GM21381 (cell line): ENCODE data around the gene DNER.
"Not testable (repeated sequence)": the region's sequence is repeated elsewhere in the genome, so short reads cannot be mapped to it uniquely, and the experiment has no call there.

Experiments
- ATAC-seq: cut with Tn5 transposase; IDR thresholded peaks from one replicate; pipeline ENCODE4 v1.9.1; 2021; ENCODE audit warnings: mild to moderate bottlenecking, moderate library complexity; ENCODE audit not compliant: unreplicated experiment

The DNER gene

DNA sequence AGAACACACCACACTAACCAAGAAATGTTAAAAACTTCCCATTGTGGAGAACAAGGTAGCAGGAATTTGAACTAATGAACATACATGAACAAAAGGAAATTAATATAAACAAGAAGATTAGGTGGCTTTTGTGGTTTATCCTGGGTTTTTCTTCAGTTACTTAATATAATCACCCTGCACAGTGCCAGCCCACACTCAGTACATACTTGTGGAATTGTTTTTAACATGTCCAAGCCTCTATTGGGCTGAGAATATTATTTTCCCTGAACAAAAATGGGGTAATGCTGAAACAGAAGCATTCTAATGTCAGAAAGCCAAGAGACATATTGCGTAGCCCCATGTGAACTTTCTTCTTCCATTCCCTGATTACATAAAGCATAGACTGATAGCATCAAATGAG, 202.8 kb downstream of the DNER start:
- no peak for ATAC-seq

DNA sequence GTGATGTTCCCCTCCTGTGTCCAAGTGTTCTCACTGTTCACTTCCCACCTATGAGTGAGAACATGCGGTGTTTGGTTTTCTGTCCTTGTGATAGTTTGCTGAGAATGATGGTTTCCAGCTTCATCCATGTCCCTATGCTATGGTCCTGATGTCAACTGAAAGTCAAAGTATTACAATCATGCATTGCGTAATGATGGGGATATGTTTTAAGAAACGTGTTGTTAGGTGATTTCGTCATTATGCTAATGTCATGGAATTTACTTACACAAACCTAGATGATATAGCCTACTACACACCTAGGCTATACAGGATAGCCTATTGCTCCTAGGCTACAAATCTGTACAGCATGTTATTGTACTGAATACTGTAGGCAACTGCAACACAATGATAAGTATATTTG, 207.7 kb downstream of the DNER start:
- ATAC-seq: not testable (repeated sequence)

DNA sequence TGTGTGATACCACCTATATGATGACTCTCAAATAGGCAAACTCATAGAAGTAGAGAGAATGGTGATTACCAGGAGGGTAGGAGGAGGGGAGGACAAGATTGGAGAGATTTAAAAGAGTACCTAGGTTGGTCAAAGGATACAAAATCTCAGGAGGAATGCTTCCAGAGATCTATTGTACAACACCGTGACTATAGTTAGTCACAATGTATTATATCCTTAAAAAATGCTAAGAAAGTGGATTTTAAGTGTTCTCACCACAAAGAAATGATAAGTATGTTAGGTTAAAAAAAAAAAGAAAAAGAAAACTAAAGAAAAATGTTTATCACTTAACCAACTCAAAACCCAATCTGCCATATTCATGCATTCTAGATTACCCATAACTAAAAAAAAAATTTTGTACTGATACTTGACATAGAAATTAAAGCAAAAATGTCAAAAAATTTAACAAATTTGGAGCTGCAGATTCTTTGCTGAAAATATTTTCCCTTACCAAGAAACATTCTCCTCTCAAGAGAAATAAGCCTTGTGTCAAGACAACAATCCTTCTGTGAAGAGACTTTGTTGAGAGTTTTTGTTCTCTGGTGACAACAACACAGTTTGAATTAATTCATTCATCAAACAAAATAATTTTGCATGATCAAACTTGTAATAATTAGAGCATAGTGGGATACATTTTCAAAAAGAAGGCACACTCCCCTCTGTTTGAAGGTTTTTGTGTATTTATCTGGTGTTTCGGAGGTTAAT, 213.1 kb downstream of the DNER start:
- ATAC-seq: no peak

DNA sequence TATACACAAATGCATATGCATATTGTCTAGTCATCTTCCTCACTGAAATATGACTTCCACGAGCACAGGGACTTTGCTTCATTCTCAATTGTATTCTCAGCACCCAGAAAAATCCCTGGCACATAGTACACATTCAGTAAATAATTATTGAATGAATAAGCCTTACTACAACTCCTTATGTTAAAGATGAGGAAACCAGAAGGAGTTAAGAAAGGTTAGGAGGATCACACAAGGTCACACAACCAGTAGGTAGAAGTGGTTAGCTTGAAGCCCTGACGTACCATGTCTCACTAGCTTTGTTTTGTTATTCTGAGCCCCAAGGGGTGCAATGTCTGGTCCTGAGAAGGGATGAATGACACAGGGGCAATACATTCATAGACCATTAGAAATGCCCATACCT, 222.3 kb downstream of the DNER start:
- ATAC-seq: no peak

DNA sequence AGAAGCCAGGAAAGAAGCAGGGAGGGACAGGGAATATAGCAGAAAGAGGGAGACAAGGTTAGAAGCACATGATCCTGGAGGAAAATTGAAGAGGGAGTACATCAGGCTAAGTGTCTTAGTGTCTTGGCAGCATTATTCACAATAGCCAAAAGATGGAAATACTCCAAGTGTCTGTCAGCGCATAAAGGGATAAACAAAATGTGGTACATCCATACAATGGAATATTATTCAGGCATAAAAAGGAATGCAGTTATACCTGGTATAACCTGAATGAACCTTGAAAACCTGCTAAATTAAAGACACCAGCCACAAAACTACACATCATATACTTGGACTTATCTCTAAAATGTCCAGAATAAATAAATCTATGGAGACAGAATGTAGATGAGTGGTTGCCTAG, 224.2 kb downstream of the DNER start:
- ATAC-seq: no peak

DNA sequence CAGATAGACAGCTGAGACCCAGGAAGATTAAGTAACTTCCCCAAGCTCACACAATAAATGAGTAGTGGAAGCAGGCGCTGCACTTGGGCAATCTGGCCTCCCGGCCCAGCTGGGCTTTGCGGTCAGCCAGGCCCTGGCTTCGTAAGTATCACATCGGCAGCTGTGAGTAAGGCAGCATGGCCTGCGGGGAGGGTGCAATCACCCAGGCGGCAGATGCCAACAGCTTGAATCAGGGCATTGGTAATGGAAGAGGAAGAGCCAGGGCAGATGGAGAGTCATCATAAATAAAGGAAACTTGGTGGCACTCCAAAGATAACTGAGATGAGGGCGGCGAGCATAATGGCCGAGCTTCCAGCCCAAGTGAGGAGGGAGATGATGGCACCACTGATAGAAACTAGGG, 225.3 kb downstream of the DNER start:
- ATAC-seq: no peak

DNA sequence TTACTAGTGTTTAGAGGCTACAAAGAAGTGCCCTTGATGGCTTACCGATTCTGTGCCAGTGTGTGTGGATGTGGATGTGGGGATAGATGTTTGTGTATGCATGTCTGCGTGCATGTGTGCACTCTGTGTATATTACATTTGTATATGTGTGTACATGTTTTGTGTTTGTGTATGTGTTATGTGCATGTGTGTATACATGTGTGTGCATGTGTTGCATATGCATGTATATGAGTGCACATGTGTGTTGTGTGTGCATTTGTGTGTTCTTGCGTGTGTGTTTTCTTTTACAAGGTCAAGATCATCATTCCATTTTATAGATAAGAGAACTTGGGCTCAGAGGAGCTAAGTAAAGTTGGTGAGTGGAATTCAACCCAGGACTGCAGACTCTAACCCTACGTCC, 226.1 kb downstream of the DNER start:
- ATAC-seq: no peak

DNA sequence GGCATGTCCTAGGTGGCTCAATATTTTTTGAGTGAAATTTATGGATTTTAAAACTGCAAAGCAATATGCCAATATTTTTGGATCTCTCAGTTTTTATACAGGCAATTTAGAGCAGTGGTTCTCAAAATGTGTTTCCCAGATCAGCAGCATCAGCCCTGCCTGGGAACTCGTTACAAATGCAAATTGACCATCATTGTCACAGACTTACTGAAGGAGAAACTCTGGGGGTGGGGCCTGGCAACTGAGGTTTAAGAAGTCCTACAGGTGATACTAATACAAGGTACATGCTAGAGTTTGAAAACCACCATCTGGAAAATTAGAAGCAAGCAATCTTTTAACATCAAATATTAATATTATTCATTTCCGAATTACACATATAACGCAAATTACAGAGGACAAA, 227.7 kb downstream of the DNER start:
- no peak for ATAC-seq

DNA sequence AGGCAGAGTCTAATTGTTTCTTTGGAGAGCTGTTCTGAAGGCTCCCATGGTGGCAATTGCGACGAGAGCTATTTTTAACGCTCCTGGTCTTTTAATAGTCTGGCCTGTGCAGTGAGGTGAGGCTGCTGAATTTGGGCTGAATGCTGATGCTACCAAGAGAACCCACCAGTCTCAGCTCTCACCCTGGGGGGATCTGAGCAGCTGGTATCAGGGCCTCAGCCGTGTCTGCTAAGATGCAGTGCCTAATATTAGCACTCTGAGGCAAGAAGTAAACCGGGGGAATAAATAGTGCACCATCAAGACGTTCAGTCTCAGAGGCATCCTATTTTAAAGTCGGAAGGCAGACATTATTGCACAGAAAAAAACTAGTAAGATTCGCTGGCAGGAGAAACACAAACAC, 228.5 kb downstream of the DNER start:
- ATAC-seq: no peak

DNA sequence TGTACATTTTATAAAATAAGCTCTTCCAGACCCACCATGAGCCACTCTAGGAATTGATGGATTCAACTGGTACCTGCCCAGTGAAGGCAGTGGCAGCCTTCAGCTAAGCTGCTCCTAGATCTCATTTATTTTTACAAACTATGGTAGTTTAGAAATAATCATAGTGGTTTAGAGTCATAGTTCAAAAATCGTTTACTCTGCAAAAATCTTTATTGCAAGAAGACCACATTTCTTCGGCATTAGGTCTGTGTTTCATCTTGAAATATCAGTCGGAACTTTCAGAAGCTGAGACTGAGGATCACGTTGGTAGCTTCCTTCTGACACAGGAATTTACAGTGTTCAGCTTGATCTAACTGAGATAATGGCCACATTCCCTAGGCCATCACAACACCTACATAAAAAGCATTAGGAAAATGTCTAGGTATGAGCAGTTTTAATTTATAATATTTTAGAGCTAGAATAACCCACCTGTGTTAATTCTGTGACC, 237.0 kb downstream of the DNER start:
- ATAC-seq: no peak

DNA sequence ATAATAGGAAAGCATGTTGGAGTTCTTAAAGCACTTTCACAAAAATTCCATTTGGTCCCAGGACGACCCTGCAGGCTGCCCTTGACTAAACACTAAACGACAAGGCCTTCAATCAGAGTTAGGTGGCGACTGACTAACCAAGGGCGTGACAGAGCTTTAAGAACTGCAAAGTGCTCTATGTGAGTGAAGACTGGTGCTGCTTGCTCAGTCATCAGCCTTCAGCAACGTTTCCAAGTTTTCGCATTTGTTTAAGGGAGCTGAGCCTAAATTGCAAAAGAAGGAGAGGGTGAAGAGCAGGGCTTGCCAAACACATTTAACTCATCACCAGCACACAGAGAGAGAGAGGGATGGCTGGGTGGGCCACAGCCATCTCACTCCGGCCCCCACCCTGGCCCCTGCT, 238.6 kb downstream of the DNER start:
- no peak for ATAC-seq

DNA sequence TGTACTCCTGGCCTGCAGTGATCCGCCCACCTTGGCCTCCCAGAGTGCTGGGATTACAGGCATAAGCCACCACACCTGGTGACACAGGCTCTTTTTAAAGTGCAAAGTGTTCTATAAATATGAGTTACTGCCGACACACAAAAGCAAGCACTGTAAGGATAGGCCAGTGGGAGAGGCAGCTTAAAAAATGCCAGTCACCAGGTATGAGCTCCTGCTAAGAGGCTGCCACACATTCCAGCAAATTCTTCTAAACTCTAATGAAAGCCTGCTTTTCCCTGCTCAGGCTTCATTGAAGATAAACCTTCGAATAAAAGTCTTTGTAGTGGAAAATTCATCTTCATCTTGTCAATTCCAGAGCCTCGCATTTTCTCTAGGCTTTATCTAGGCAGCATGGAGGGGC, 240.2 kb downstream of the DNER start:
- ATAC-seq: no peak

DNA sequence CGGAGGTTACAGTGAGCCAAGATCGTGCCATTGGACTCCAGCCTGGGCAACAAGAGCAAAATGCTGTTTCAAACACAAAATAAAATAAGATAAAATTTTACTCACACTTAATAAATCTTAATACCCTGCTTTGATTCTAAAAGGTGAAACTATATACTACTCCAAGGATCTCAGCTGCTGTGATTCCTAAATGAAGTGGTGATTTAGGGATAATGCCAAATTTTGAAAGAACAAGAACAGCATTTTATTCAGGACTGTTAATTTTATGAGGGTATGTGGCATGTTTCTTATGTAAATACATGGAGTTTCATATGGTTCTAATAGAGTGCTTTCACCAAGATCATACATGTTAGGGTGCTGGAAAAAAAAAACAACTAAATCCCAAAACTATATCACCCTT, 243.6 kb downstream of the DNER start:
- no peak for ATAC-seq

DNA sequence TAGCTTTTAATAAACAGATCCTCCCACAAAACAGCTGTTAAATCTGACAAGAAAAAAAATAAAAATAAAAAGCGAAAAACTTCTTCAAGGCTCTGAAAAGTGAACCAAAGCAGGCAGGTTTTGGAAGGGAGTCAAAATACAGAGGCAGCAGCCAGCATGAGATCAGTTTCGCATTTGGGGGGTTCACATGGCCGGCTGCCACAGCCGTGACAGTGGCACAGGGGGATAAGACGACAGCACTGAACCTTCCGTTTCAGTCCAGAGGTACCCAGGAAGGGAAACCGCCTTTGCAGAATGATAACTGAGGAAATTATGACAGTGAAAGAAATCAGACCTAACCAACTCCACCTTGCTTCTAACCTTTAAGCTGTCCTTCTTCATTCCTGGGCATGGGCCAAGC, 246.6 kb downstream of the DNER start:
- no peak for ATAC-seq

DNA sequence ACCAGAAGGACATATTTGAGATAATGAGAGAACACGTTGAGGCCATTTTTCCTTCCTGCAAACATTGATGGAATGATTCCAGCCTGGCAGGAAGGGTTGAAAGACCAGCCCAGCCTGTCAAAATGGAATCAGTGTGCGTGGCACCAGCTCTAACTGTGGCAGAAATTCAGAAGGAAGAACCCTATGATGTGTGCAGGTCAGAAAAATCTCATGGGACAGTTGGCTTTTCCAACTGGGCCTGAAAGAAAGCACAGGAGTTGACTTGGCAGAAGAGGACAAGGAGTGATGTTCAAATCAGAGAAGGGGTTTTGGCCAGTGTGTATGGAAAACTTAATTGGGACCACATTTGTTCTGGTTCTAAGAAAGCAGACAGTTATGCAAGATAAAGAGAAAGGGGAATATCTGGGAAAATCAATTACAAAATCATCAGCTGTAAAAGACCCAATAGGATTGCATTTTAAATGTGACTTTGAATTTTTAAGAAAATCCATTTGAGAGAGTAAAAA, 250.5 kb downstream of the DNER start:
- no peak for ATAC-seq

DNA sequence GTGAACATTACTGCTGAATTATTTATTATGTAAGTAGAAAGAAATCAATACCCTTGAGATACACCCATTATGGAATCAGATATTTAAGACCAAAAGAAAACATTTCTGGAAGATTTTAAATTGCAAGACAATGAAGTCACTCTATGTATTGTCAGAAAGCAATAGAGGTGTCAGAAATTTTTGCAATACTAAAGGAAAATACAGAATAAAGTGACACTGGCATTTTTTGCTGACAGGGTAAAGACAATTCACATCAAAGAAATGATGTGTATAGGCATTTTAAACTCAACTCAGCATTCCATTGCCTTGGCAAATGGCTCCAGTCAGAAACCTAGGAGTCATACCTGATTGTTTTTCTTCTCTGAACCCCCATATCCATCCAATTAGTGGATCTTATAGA, 252.2 kb downstream of the DNER start:
- ATAC-seq: no peak

DNA sequence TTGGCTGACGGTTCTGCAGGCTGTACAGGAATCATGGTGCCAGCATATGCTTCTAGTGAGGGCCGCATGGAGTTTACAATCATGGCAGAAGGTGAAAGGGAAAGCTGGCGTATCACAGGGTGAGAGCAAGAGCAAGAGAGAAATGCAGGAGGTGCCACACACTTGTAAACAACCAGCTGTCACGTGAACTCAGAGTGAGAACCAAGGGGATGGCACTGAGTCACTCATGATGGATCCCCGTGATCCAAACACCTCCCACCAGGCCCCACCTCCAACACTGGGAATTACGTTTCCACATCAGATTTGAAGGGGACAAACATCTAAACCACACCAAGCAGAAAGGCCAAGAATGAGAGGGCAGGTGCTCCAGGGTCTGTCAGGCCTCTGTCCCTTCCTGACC, 258.3 kb downstream of the DNER start:
- no peak for ATAC-seq

DNA sequence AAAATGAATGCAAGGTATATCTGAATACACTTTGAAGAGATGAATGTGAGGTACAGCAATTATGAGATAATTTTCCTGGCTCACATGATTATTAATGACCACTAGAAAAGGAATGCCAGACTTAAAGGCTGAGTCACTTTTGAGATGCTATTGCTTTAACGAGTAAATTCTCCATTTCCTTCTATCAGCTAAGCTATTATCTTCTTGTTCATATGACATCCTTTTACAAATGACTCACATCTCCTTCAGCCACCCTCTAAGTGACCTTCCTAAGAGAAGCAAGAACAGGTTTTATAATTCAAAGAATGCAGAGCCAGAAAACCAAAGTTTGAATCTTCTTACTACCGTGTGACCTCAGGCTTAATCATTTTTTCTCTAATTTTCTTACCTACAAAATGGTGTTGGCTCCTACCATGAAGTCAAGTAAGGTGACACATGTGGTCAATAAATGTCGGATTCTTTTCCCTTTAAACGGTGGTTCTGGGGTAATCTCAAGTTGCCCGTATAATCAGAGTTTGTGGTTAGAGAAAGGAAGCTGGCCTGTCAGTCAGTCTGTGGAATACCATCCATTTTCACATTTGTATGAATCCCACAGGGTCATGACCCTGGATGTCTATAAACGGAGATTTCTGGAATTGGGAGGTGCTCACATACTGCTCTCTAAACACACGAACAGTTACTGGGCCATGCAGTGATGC, 259.3 kb downstream of the DNER start:
- ATAC-seq: no peak

DNA sequence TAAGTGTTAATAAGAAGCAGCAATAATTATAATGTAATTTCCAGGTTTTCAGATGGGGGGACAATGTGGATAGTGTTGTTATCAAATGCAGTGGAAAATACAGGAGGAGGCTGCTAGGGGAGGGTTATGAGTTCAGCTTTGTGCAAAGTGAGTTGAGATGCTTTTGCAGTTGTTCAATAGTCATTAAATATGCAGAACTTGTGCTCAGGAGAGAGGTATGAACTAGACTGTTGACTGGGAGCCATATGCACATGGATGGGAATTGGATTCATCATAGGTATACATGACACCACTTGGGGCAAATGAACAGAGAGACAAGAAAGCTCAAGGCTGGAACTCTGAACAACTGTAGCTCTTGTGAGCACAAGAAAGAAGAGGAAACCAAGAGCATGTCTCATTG, 261.1 kb downstream of the DNER start:
- ATAC-seq: no peak

DNA sequence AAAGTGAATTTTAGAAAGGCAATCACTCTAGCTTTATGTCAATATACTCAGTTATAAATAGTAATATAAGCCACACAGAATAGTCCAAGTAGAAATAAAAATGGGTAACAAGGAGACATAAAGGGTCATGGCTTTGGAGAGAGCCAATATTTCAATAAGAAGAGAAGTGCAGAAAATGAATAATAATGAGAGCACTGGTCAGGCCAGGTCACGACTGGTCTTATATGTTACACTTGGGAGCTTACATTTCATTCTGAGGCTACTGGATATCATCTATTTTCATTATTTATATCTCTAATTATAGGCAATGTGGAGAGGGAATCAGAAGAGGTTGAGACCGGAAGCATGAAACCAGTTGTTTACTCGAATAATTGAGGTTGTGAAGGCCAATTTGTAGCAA, 262.5 kb downstream of the DNER start:
- no peak for ATAC-seq

DNA sequence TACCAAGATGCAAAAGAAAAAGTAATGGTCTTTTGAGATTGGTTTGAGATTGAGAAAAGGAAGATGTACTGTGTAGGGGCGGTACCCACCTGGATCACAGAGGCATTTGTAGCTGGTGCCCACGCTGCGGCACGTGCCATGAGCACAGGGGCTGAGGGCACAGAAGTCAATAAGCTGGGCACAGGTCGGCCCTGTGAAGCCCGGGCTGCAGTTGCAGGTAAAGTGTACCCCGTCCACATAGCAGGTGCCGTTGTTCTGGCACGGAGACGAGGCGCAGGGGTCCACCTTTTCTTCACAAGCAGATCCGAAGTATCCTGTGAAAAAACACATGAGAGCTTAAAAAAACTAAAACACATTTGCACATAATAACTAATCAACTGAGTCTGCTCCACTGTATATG, 267.1 kb downstream of the DNER start:
- no peak for ATAC-seq

DNA sequence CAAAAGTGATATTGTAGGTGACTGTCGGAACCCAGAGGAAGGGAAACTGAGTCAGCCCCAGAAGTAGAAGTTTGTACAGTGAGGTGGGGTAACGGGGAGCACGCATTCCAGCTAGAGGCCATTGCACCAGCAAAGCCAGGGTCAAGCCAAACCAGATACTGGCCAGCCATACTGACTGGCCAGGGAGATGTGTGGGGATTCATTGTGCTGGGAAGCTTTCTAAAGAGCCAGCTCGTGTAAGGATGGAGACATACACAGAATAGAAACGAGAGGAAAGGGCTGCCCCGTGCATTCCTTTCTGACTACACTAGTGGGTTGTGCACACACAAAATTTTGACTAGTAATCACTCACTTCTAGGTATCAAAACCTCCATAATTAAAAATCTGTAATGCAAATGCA, 268.0 kb downstream of the DNER start:
- no peak for ATAC-seq
